Hippocampal formation (tissue), 2 donors: ENCODE measurements around the gene PAX1.

Experiments used
- DNase-seq, 2 donors: peaks; one replicate each; lab custom pipeline; 2025; lab: John Stamatoyannopoulos, UW

The PAX1 gene

GRCh38 chr20:21703717-21704407 is 1.6 kb upstream of the PAX1 start:
- no peak for DNase-seq

GRCh38 chr20:21704408-21705385 is 767 bp upstream of the PAX1 start:
- DNase-seq = no peak

- DNase-seq = no peak
These were observed 1.1 kb downstream of the PAX1 start for GRCh38 chr20:21706261-21707195.

GRCh38 chr20:21707267-21707666 is 1.8 kb downstream of the PAX1 start:
- DNase-seq = no peak

GRCh38 chr20:21707999-21708737 is 2.7 kb downstream of the PAX1 start:
- DNase-seq = no peak

- DNase-seq = no peak
These were observed 3.5 kb downstream of the PAX1 start for GRCh38 chr20:21708738-21709534.

- DNase-seq = no peak
These were observed 4.1 kb downstream of the PAX1 start for GRCh38 chr20:21709535-21709904.

GRCh38 chr20:21710341-21710740 is 4.9 kb downstream of the PAX1 start:
- DNase-seq = no peak

GRCh38 chr20:21710863-21711431 is 5.5 kb downstream of the PAX1 start:
- DNase-seq = no peak

- no peak for DNase-seq
These were observed 7.1 kb downstream of the PAX1 start for GRCh38 chr20:21712443-21713059.

GRCh38 chr20:21713470-21713869 is 8.0 kb downstream of the PAX1 start:
- DNase-seq = no peak

GRCh38 chr20:21713901-21714296 is 8.4 kb downstream of the PAX1 start:
- DNase-seq = no peak

GRCh38 chr20:21714297-21715192 is 9.1 kb downstream of the PAX1 start:
- DNase-seq = no peak

GRCh38 chr20:21715193-21715881 is 9.9 kb downstream of the PAX1 start:
- DNase-seq = no peak

GRCh38 chr20:21719592-21720214 is 14.2 kb downstream of the PAX1 start:
- peak; percentile 33 to 36 for DNase-seq

- DNase-seq = no peak
These were observed 20.4 kb downstream of the PAX1 start for GRCh38 chr20:21725892-21726291.

GRCh38 chr20:21729316-21729715 is 23.9 kb downstream of the PAX1 start:
- DNase-seq = no peak

GRCh38 chr20:21739161-21739560 is 33.7 kb downstream of the PAX1 start:
- no peak for DNase-seq
